GM21447 (cell line): ENCODE results near the gene SYTL3.

Experiments used
- ATAC-seq: cut with Tn5 transposase; IDR thresholded peaks from one replicate; pipeline ENCODE4 v1.9.1; 2021; ENCODE audit not compliant: unreplicated experiment

SYTL3 gene

GRCh38 chr6:158756977-158757752, 107.3 kb downstream of the SYTL3 start:
- no peak for ATAC-seq

DNA sequence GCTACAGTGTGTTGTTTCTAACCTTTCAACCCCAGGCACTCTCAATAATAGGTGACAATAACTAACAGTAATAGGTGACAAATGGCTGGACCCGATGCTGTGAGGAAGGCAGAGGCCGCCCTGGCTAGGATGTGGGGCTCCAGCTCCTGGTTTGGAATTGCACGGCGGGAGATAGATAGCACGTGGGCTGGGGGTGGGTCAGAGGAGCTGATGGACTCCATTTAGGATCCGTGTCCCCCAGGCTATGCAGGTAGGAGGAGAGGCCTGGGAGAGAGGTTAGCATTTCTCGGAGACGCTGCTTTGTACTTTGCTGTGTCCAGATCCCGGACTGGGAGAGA, 107.9 kb downstream of the SYTL3 start:
- no peak for ATAC-seq

DNA sequence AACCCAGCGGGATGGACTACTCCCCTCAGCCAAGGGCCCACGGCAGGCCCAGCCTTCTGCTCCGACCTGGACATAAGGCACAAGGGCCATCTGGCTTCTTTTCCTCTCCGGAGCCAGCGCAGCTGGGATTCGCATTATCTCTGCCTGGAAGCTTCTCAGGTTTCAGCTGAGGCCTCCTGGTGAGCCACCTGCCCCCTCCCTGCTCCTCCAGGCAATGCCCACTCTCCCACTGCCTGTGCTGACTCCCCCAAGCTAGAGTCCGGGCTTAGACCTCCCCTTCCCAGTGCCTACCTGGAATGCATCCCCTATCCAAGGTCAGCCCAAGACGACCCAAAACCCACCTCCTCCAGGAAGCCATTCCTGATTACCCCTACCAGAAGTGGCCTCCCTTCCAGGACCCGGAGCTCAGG, 108.6 kb downstream of the SYTL3 start:
- no peak for ATAC-seq

DNA sequence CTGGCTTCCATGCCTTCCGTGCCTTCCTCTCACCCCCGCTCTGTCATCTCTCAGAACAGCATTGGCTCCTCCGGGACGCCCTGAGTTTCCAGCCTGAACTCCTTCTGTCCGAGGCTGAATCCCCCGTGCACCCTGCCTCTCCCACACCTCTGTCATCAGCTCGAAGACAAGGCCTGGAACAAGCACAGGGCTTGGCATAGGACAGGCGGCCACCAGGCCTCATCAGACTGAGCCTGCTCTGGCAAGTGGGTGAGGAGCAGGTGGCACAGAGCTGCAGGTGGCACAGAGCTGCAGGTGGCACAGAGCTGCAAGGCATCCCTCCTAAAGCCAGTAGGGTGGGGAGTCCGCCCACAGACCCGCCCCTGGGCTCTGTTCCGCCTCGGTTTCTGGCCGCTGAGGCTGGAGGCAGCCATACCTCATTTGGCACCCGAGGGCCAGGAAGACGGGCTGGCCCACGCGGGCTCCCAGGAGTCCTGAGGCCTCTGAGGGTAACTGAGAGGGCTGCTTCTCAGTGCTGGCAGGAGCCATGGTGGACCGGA, 109.2 kb downstream of the SYTL3 start:
- no peak for ATAC-seq

DNA sequence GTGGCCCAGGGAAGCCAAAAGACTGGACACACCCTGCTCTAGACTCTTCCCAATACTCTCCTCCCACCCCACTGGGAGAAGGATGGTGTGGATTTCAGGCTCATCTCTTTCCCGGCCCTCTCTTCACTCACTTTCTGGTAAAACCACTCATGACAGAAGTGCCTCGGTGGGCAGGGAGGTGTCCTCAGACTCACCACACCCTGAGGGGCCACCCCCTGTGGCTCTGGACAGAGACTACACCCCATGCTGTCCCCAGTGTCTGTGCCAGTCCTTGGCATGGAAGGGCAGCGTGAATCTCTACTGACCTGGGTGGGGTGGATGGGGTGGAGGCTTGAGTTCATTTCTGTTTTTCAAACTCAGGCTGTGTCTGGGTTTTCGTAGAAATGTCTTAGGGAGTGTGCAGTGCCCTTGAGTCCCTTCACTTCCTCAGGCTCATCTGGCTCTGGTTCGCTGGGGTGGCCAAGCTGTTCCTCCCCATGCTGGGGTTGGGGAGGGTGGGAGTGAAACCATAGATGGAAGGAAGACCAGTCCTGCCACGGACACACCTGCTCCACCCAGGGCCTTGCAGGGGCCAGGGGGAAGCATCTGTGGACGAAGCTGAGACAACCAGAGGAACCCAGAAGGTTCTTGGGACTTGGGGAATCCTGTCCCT, 110.2 kb downstream of the SYTL3 start:
- ATAC-seq: no peak

GRCh38 chr6:158760618-158761250, 110.9 kb downstream of the SYTL3 start:
- ATAC-seq: no peak

DNA sequence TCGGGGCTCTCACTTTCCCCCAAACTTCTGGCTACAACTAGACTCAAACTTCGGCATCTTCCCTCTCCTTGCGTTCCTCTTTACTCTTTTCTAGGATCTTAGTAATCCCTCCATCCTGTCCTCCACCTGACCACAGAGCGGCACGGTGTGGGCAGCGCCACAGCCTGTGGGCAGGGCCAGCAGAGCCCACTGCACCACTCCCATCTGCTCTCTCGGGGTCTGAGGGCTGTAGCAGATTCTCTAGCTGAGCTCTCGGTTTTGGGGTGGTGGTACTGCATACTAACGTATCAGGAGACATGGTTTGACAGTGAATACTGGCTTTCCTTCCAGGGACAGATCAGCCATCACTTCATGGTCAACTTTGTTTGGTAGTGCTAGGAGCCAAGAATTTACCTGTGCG, 111.9 kb downstream of the SYTL3 start:
- no peak for ATAC-seq

GRCh38 chr6:158762787-158763433, 113.1 kb downstream of the SYTL3 start:
- ATAC-seq: no peak

- no peak for ATAC-seq
Observed at GRCh38 chr6:158763434-158764182, 113.8 kb downstream of the SYTL3 start.

DNA sequence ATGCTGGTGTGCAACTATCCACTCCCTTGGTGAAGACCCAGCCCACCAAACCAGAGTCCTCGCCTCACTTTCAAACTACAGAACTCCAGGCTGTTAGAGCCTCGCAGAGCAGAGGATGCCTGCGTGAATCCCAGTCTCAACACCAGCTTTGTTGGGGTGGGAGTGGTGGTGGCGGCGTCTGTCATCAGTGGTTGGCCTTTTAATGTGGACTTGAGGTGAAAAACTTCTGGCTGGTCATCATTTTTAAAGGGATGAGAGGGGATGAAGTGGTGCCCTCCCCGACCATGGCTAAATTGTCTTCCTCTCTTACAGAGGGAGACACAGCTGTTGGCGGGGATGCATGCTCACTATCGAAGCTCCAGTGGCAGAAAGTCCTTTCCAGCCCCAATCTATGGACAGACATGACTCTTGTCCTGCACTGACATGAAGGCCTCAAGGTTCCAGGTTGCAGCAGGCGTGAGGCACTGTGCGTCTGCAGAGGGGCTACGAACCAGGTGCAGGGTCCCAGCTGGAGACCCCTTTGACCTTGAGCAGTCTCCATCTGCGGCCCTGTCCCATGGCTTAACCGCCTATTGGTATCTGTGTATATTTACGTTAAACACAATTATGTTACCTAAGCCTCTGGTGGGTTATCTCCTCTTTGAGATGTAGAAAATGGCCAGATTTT, 114.5 kb downstream of the SYTL3 start:
- ATAC-seq: no peak

DNA sequence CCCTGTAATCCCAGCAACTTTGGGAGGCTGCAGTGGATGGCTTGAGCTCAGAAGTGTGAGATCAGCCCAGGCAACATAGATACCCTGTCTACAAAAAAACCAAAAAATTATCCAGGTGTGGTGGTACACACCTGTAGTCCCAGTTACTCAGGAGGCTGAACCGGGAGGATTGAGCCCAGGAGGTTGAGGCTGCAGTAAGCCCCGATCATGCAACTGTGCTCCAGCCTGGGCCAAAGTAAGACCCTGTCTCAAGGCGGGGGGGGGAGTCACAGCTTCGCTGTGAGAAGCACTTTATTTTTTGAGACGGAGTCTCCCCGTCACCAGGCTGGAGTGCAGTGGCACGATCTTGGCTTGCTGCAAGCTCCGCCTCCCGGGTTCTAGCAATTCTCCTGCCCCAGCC, 115.1 kb downstream of the SYTL3 start:
- no peak for ATAC-seq

GRCh38 chr6:158765499-158766068, 115.7 kb downstream of the SYTL3 start:
- ATAC-seq: no peak

DNA sequence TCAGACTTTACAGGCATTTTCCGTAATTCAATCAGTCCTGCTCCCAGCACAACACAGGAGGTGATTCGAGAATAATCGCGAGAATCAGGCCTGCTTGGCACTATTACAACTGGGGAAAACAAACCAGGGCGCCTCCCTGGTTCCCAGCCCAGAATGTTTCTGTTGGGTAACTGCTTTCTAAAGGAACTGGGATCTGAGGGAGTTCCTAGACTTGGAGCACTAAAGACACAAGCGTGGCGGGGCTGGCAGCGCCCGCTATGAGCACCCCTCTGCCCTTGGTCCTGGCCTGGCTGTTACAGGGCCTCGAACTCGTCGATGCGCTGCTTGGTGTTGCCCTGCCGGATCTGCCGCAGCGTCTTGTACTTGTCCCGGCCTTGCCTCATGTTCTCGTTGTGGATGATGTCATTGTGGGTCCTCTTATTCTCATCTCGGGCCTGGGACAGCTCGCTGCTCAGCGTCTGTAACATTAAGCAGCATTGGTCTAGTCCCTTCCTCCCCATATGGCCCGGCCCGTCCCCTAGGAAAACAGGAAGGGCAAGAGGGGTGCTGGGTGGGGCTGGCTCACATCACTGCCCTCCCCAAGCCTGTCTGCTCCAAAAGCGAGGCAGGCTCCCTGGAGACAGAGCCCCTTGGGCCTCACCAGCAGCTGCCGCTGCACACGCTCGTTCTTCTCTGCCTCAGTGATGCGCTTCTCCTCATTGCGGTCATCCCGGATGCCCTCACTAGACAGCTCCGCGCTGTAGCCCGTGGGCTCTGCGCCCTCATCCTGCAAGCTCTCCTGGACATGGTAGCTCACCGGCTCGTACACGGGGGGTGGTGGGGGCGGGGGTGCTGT, 117.0 kb downstream of the SYTL3 start:
- ATAC-seq: no peak

DNA sequence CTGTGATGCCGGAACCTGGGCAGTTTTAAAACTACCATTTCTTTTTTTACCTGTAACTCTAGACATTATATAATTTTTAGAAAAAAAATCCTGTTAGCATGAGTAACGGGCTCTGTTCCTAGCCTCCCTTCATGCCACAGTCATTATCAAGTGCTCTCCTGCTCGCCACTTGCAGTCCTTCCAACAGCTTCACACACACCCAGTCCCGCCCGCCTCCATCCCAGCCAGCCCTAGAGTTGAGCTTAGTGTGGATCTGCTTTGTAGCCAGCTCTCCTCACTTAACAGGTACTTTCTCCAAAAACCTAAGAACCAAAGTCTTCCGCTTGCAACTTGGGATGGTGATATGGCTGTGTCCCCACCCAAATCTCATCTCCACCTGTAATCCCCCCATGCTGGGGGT, 117.9 kb downstream of the SYTL3 start:
- ATAC-seq: no peak

- ATAC-seq: no peak
Observed at GRCh38 chr6:158768436-158768835, 118.6 kb downstream of the SYTL3 start.

DNA sequence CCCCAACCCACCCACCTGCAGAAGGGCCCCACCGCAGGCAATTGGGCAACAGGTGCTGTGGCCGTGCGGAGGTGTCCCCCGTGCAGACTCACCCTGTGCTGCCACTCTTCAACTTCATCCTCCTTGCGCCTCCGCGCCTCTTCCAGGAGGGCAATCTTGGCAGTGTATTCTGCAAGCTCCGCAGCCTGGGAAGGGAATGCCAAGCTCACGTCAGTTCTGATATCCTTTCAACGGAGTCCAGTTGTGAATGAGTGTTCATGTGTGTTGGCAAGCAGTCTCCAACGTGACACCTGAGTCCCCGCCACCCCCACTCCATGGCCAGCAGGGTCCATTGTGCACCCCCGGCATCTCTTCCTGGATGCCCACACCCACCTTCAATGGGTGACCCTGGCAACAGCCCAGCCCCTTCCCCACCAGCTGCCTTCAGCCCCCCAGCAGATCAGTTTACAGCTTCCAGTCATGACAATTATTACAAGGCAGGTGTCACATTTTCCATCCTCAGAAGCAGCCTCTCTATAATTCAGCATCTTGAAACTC, 119.4 kb downstream of the SYTL3 start:
- ATAC-seq: no peak

DNA sequence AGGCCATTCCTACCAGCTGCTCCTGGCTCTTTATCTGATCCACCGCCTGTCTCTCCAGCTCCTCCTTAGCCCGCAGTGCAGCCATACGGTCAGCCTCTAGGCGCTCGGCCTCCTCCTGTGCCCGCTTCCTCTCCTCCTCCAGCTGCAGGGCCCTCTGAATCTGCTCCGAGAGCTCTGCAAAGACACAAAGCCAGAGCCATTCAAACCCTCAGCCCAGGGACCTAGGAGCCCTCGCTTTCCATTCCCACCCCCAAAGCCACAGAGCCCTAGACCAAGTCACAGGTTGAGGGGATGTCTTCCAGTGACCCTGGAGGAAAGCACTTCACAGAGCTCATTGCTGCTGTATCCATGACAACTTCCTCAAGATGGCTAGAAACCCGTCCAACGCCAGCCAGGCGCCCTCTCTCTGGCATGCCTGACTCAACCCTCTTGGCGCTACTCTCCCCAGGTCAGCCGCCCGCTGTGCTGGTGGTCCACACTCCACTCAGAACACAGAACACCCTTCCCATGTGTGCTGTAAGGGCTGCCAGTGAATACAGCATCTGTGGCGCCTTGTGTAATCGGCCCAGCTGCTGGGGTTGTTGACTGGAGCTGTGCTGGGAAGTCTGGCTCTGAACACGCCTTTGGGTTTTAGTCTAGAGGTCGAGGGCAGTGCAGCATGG, 120.0 kb downstream of the SYTL3 start:
- ATAC-seq: no peak
